ENCODE data around the gene TAGLN. TPM values are rescaled to one million over a fixed set of nuclear protein-coding genes. Genes with fewer than 3 reads are reported as not detected.

The TAGLN gene
- total and polyA plus RNA-seq, 2 donors (not counting 1 experiment from before 2014, with no cell fraction given): 17.9 to 51.8 TPM

DNA sequence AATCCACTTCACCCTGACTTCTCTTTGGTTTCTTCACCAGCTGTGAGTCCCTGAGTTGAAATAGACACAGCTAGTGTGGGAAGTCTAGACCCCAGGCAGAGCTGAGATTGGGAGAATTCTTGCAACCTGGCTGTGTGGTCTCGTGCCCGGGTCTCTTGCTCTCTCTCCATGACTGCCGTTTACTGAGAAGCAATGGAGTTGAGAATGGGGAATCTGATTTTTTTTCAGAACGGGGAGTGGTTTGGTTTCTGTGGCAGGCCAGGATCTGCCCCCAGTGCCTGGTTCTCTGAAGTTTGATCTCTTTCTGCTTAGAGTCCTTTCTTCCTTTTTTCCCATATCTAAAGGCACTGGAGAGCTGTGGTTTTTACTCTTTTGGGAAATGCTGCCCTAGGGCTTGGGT is 19.1 kb upstream of the TAGLN start:
- peak overlapping the region; percentile 51 for H2AFZ ChIP-seq (ENCODE audit: insufficient read depth, low read depth, low read length, poor library complexity, severe bottlenecking)
- H3K27me3 ChIP-seq (replicated peaks in 1 of 4; ENCODE audit: control extremely low read depth in 1 of 4, control insufficient read depth in 3 of 4, insufficient read depth in 4 of 4, low read length in 3 of 4): no peaks in the 10 kb centered on the region
- ChIA-PET POLR2A (interaction anchor here (1.4 to 3.7 kb wide), 4 partner anchors 9 to 51 kb away, joined by 4 to 34 read pairs (median 22); partner anchors contain the start of gene PAFAH1B2), CTCF (interaction anchor here (0.9 to 14.8 kb wide), 11 partner anchors 10 to 390 kb away, joined by 3 to 309 read pairs (median 7); partner anchors contain the start of genes PAFAH1B2, PCSK7 and RNF214)
- peaks cover 28% of the 10 kb centered on the region for H3K79me2 ChIP-seq (ENCODE audit: control insufficient read depth, insufficient read depth, low read length)
- peak overlapping the region; percentile 68 to 85 (median 81) for H3K4me3 ChIP-seq (ENCODE audit: control extremely low read depth in 1 of 5, extremely low read depth in 1 of 5, insufficient read depth in 1 of 5, low read depth in 2 of 5, low read length in 4 of 5)
- intact Hi-C loops (cut with micrococcal nuclease): no loop called here
- no peak for TF ChIP-seq EZH2 (IDR thresholded peaks at IDR 0.05; ENCODE audit: borderline replicate concordance, insufficient read depth, low read depth, low read length, poor library complexity, severe bottlenecking)
- TF ChIP-seq, protein P1, sequence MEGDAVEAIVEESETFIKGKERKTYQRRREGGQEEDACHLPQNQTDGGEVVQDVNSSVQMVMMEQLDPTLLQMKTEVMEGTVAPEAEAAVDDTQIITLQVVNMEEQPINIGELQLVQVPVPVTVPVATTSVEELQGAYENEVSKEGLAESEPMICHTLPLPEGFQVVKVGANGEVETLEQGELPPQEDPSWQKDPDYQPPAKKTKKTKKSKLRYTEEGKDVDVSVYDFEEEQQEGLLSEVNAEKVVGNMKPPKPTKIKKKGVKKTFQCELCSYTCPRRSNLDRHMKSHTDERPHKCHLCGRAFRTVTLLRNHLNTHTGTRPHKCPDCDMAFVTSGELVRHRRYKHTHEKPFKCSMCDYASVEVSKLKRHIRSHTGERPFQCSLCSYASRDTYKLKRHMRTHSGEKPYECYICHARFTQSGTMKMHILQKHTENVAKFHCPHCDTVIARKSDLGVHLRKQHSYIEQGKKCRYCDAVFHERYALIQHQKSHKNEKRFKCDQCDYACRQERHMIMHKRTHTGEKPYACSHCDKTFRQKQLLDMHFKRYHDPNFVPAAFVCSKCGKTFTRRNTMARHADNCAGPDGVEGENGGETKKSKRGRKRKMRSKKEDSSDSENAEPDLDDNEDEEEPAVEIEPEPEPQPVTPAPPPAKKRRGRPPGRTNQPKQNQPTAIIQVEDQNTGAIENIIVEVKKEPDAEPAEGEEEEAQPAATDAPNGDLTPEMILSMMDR (IDR thresholded peaks at IDR 0.05): no peak
- ATAC-seq (ENCODE audit: low read depth) (no peak), DNase-seq (no peak)
- Mint-ChIP-seq H3K27ac (peak overlapping the region; percentile 96), H3K4me1 (peaks cover 42% of the 10 kb centered on the region), H3K4me3 (peak overlapping the region; percentile 99), H3K27me3 (no peaks in the 10 kb centered on the region), H3K9me3 (ENCODE audit: insufficient read depth) (no peaks in the 10 kb centered on the region)
- peaks cover 0 to 35% of the 10 kb centered on the region in 2 experiments for H3K36me3 ChIP-seq (replicated peaks in 1 of 2; ENCODE audit: control extremely low read depth in 1 of 2, control insufficient read depth in 1 of 2, extremely low read depth in 1 of 2, insufficient read depth in 2 of 2, low read length in 1 of 2)
- peak overlapping the region; percentile 86 for H3K4me2 ChIP-seq (replicated peaks; ENCODE audit: low read depth, low read length, poor library complexity, severe bottlenecking)
- H3K9me3 ChIP-seq (ENCODE audit: control extremely low read depth in 1 of 3, control insufficient read depth in 2 of 3, insufficient read depth in 1 of 3, low read length in 2 of 3): no peaks in the 10 kb centered on the region
- 15% methylated on average over 3 of the region's 4 CpGs for WGBS (ENCODE audit: insufficient coverage)
- H3K4me1 ChIP-seq (ENCODE audit: control insufficient read depth in 2 of 2, insufficient read depth in 2 of 2, low read length in 2 of 2): peaks cover 27 to 42% of the 10 kb centered on the region in 2 donors
- H3K27ac ChIP-seq (ENCODE audit: low read length in 2 of 2): peak overlapping the region; percentile 84
- H4K20me1 ChIP-seq (ENCODE audit: control insufficient read depth, insufficient read depth, low read length, poor library complexity, severe bottlenecking): no peaks in the 10 kb centered on the region
- H3K9ac ChIP-seq (ENCODE audit: low read length): peak overlapping the region; percentile 81

Measured in B cell (primary cell).